Endothelial cell (in vitro differentiated cells): ENCODE measurements around the gene EFNA5. TPM values are rescaled to one million over a fixed set of nuclear protein-coding genes. Genes with fewer than 3 reads are reported as not detected.

Experiments used
- DNase-seq: peaks from one replicate; pipeline ENCODE4 v3.0.0; 2021; ENCODE audit warnings: low spot score
- H3K27ac Mint-ChIP-seq: one replicate; pipeline ENCODE4 v1.8.0; 2021; ENCODE audit warnings: mixed read lengths, inconsistent platforms; ENCODE audit not compliant: unreplicated experiment
- H3K27me3 Mint-ChIP-seq: one replicate; pipeline ENCODE4 v1.8.0; 2021; ENCODE audit warnings: mild to moderate bottlenecking, moderate library complexity, mixed read lengths, inconsistent platforms; ENCODE audit not compliant: unreplicated experiment
- H3K36me3 Mint-ChIP-seq: one replicate; pipeline ENCODE4 v1.8.0; 2021; ENCODE audit warnings: mild to moderate bottlenecking, low read depth, mixed read lengths, inconsistent platforms; ENCODE audit not compliant: unreplicated experiment
- H3K4me1 Mint-ChIP-seq: one replicate; pipeline ENCODE4 v1.8.0; 2021; ENCODE audit warnings: mild to moderate bottlenecking, mixed read lengths, inconsistent platforms; ENCODE audit not compliant: unreplicated experiment
- H3K4me3 Mint-ChIP-seq: one replicate; pipeline ENCODE4 v1.8.0; 2021; ENCODE audit warnings: mild to moderate bottlenecking, mixed read lengths, inconsistent platforms; ENCODE audit not compliant: unreplicated experiment
- H3K9me3 Mint-ChIP-seq: one replicate; pipeline ENCODE4 v1.8.0; 2021; ENCODE audit warnings: mixed read lengths, inconsistent platforms; ENCODE audit not compliant: unreplicated experiment
- CTCF ChIP-seq: fragments of 200-600 bp; sonication (generic); IDR thresholded peaks from one replicate; pipeline ENCODE4 v1.5.0; 2021; ENCODE audit warnings: antibody characterized with exemption; ENCODE audit not compliant: unreplicated experiment
- total RNA-seq: library from RNA; stranded (reverse); fragmentation: NEBNext Ultra II Directional; extraction: Animal tissue kit (Norgen Biotek cat#: 25700); gene quantifications from one replicate; pipeline ENCODE4 v1.2.1, GENCODE V29; 2021; ENCODE audit not compliant: unreplicated experiment

The EFNA5 gene
- total RNA-seq, 1 donor from 2014 or later: 8.8 TPM

DNA sequence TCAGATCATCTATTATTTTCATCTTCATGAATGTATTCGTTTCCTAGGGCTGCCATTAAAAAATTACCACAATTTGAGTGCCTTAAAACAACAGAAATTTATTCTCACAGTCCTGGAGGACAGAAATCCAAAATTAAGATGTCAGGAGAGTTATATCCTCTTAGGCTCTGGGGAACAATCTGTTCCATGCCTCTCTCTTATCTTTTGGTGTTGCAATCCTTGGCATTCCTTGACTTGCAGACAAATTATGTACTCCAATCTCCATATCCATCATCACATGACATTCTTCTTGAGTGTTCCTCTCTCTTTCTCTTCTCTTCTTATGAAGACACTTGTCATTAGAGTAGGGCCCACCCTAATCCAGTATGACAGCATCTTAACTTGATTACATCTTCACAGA is 339.4 kb downstream of the EFNA5 start:
- no peak for DNase-seq
- Mint-ChIP-seq H3K27ac (no peak overlapping the region), H3K4me3 (no peak overlapping the region), H3K36me3 (no peaks in the 10 kb centered on the region), H3K4me1 (no peaks in the 10 kb centered on the region), H3K27me3 (no peaks in the 10 kb centered on the region), H3K9me3 (no peaks in the 10 kb centered on the region)
- TF ChIP-seq CTCF: no peak

DNA sequence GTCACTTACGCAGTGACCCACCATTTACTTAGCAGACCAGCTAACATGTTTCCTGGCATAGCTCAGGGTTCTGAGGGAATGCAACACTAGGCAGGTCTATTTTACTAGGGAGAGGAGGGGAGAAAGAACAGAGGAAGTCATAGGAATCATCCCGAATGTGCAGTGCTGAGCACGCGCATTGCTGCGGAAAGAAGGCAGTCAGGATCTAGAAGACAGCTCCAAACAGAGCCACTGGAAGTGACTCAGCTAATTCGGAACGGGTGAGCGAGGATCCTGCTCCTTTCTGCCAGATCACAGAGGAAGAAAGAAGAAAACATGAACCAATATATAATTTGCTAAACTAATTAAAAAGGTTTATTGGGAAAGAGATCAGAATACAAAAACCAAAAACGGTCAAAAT is 339.8 kb downstream of the EFNA5 start:
- DNase-seq: no peak
- H3K27me3 Mint-ChIP-seq: peaks cover 2% of the 10 kb centered on the region
- no peak for TF ChIP-seq CTCF
- H3K27ac Mint-ChIP-seq: no peak overlapping the region
- no peaks in the 10 kb centered on the region for H3K36me3 Mint-ChIP-seq
- no peaks in the 10 kb centered on the region for H3K9me3 Mint-ChIP-seq
- H3K4me3 Mint-ChIP-seq: no peak overlapping the region
- no peaks in the 10 kb centered on the region for H3K4me1 Mint-ChIP-seq

- Mint-ChIP-seq H3K4me1 (no peaks in the 10 kb centered on the region), H3K9me3 (no peaks in the 10 kb centered on the region), H3K4me3 (no peak overlapping the region), H3K27me3 (peaks cover 2% of the 10 kb centered on the region), H3K36me3 (no peaks in the 10 kb centered on the region), H3K27ac (no peak overlapping the region)
- DNase-seq: no peak
- no peak for TF ChIP-seq CTCF
These were observed 340.9 kb downstream of the EFNA5 start for GRCh38 chr5:107329850-107330249.
